DOHH2 (cell line): Measurements from ENCODE around the gene EXD3.

Experiments
- H3F3A ChIP-seq: fragments of 200-600 bp; sonication (generic), shearing (Covaris generic); 2 replicates; pipeline ENCODE4 v1.6.0; 2016; ENCODE audit warnings: antibody characterized with exemption, mild to moderate bottlenecking; ENCODE audit not compliant: control insufficient read depth, insufficient read depth
- H3K27ac ChIP-seq: fragments of 200-600 bp; sonication (generic); 2 replicates; pipeline ENCODE4 v1.5.1; 2014; ENCODE audit warnings: low read depth, mild to moderate bottlenecking, low read length, moderate library complexity
- H3K27me3 ChIP-seq: fragments of 200-600 bp; sonication (generic); 2 replicates; pipeline ENCODE4 v1.6.1; 2014; ENCODE audit warnings: mild to moderate bottlenecking, low read length, mixed read lengths; ENCODE audit not compliant: control insufficient read depth
- H3K36me3 ChIP-seq: fragments of 200-600 bp; sonication (generic); 2 replicates; pipeline ENCODE4 v1.6.1; 2014; ENCODE audit warnings: mild to moderate bottlenecking, low read length, moderate library complexity, mixed read lengths; ENCODE audit not compliant: control insufficient read depth
- H3K4me1 ChIP-seq: fragments of 200-600 bp; sonication (generic); 2 replicates; pipeline ENCODE4 v1.6.1; 2014; ENCODE audit warnings: mild to moderate bottlenecking, low read length, mixed read lengths; ENCODE audit not compliant: control insufficient read depth
- H3K4me2 ChIP-seq: fragments of 200-600 bp; sonication (generic); 2 replicates; pipeline ENCODE4 v1.6.0; 2014; ENCODE audit warnings: mild to moderate bottlenecking, low read length, moderate library complexity
- H3K4me3 ChIP-seq: fragments of 200-600 bp; sonication (generic); 2 replicates; pipeline ENCODE4 v1.5.1; 2014; ENCODE audit warnings: mild to moderate bottlenecking, low read length, mixed read lengths
- H3K79me2 ChIP-seq: fragments of 200-600 bp; sonication (generic); 2 replicates; pipeline ENCODE4 v1.6.1; 2014; ENCODE audit warnings: mild to moderate bottlenecking, low read length, mixed read lengths; ENCODE audit not compliant: control insufficient read depth
- H3K9me2 ChIP-seq: fragments of 200-600 bp; sonication (generic); replicated peaks from 2 replicates; pipeline ENCODE4 v1.6.1; 2014; ENCODE audit warnings: mild to moderate bottlenecking, low read length, mixed read lengths; ENCODE audit not compliant: control insufficient read depth
- H3K9me3 ChIP-seq: fragments of 200-600 bp; sonication (generic); 2 replicates; pipeline ENCODE4 v1.6.1; 2014; ENCODE audit warnings: antibody characterized with exemption, low read length, mixed read lengths; ENCODE audit not compliant: control insufficient read depth, insufficient read depth
- H4K20me1 ChIP-seq: fragments of 200-600 bp; sonication (generic); 2 replicates; pipeline ENCODE4 v1.6.0; 2014; ENCODE audit warnings: low read depth, mild to moderate bottlenecking, antibody characterized with exemption, low read length, moderate library complexity; ENCODE audit not compliant: control insufficient read depth, insufficient read depth
- CTCF ChIP-seq: fragments of 200-600 bp; sonication (generic); IDR thresholded peaks from one replicate; pipeline ENCODE4 v1.5.1; 2014; ENCODE audit warnings: antibody characterized with exemption, mild to moderate bottlenecking, low read depth, low read length; ENCODE audit not compliant: poor library complexity, severe bottlenecking
- EZH2phosphoT487 ChIP-seq: fragments of 200-600 bp; sonication (generic); IDR thresholded peaks from 2 replicates; pipeline ENCODE4 v1.6.1; 2017; ENCODE audit warnings: borderline replicate concordance, mild to moderate bottlenecking, antibody characterized with exemption, low read length, moderate library complexity, mixed read lengths

The EXD3 gene

GRCh38 chr9:137417161-137418021 is 5.6 kb downstream of the EXD3 start:
- no peaks in the 10 kb centered on the region for H4K20me1 ChIP-seq
- H3F3A ChIP-seq = peaks cover 8% of the 10 kb centered on the region
- H3K4me1 ChIP-seq = peaks cover 41% of the 10 kb centered on the region
- H3K27me3 ChIP-seq = no peaks in the 10 kb centered on the region
- no peak for TF ChIP-seq CTCF
- TF ChIP-seq EZH2phosphoT487 = no peak
- H3K4me2 ChIP-seq = no peak overlapping the region
- peaks cover 77% of the 10 kb centered on the region for H3K79me2 ChIP-seq
- H3K9me2 ChIP-seq = no peaks in the 10 kb centered on the region
- no peak overlapping the region for H3K4me3 ChIP-seq
- no peaks in the 10 kb centered on the region for H3K9me3 ChIP-seq
- no peaks in the 10 kb centered on the region; the same call in 1 of the 2 replicates for H3K36me3 ChIP-seq
- H3K27ac ChIP-seq = no peak overlapping the region

- Histone ChIP-seq H3K4me3 (no peak overlapping the region), H3K4me1 (peaks cover 41% of the 10 kb centered on the region), H3K36me3 (no peaks in the 10 kb centered on the region; the same call in 1 of the 2 replicates), H3K9me3 (no peaks in the 10 kb centered on the region), H3K4me2 (no peak overlapping the region), H3K27ac (no peak overlapping the region), H3K27me3 (no peaks in the 10 kb centered on the region), H3K9me2 (no peaks in the 10 kb centered on the region), H4K20me1 (no peaks in the 10 kb centered on the region), H3K79me2 (peaks cover 71% of the 10 kb centered on the region), H3F3A (peaks cover 10% of the 10 kb centered on the region)
- TF ChIP-seq CTCF = no peak
Observed at GRCh38 chr9:137416563-137417151, 6.3 kb downstream of the EXD3 start.

- H3K4me3 ChIP-seq = no peak overlapping the region
- no peaks in the 10 kb centered on the region; the same call in 1 of the 2 replicates for H3K36me3 ChIP-seq
- H3F3A ChIP-seq = peaks cover 10% of the 10 kb centered on the region
- no peak overlapping the region for H3K4me2 ChIP-seq
- TF ChIP-seq CTCF = no peak
- no peak for TF ChIP-seq EZH2phosphoT487
- H3K27me3 ChIP-seq = no peaks in the 10 kb centered on the region
- peaks cover 42% of the 10 kb centered on the region for H3K4me1 ChIP-seq
- no peak overlapping the region for H3K27ac ChIP-seq
- no peaks in the 10 kb centered on the region for H3K9me3 ChIP-seq
- peaks cover 65% of the 10 kb centered on the region for H3K79me2 ChIP-seq
- no peaks in the 10 kb centered on the region for H3K9me2 ChIP-seq
- no peaks in the 10 kb centered on the region for H4K20me1 ChIP-seq
Observed at GRCh38 chr9:137416006-137416562, 6.9 kb downstream of the EXD3 start.
